ENCODE measurements around the gene IL12RB1.
A peak's percentile ranks its signal among the peaks of the same experiment; 100 is the strongest.

The IL12RB1 gene

GRCh38 chr19:18121166-18121565 lies 34.4 kb upstream of the IL12RB1 start:
- no peak overlapping the region for H3K4me2 ChIP-seq (ENCODE audit: insufficient read depth, low read length)
- no peak overlapping the region for H3K27ac ChIP-seq (ENCODE audit: low read length)
- H3K27me3 ChIP-seq (ENCODE audit: insufficient read depth, low read length, poor library complexity) = no peaks in the 10 kb centered on the region
- TF ChIP-seq CTCF (IDR thresholded peaks at IDR 0.05; ENCODE audit: borderline replicate concordance, extremely low read depth, low read length, poor library complexity, severe bottlenecking) (no peak), EZH2 (IDR thresholded peaks at IDR 0.05; ENCODE audit: borderline replicate concordance, low read depth, low read length, severe bottlenecking) (no peak)
- no peaks in the 10 kb centered on the region for H3K79me2 ChIP-seq (ENCODE audit: insufficient read depth, low read length)
- DNase-seq (no peak), ATAC-seq (ENCODE audit: insufficient read depth, low read depth) (no peak)
- H3K9ac ChIP-seq (ENCODE audit: low read depth, low read length) = no peak overlapping the region
- H3K4me3 ChIP-seq (ENCODE audit: low read depth in 1 of 2, low read length in 2 of 2) = no peak overlapping the region
- H3K36me3 ChIP-seq (ENCODE audit: insufficient read depth, low read length) = no peaks in the 10 kb centered on the region; the same call in 1 of the 2 replicates
- peaks cover 3% of the 10 kb centered on the region; the same call in 1 of the 2 replicates for H4K20me1 ChIP-seq (ENCODE audit: insufficient read depth, low read length)
- no peaks in the 10 kb centered on the region for H3K9me3 ChIP-seq (ENCODE audit: insufficient read depth, low read length, severe bottlenecking)
- H2AFZ ChIP-seq (ENCODE audit: low read depth, low read length) = no peak overlapping the region
- H3K4me1 ChIP-seq (ENCODE audit: insufficient read depth, low read length) = peaks cover 28% of the 10 kb centered on the region

GRCh38 chr19:18120127-18120526 lies 33.4 kb upstream of the IL12RB1 start:
- no peak overlapping the region for H3K9ac ChIP-seq (ENCODE audit: low read depth, low read length)
- no peak overlapping the region for H3K4me3 ChIP-seq (ENCODE audit: low read depth in 1 of 2, low read length in 2 of 2)
- H3K79me2 ChIP-seq (ENCODE audit: insufficient read depth, low read length) = no peaks in the 10 kb centered on the region
- no peaks in the 10 kb centered on the region for H3K27me3 ChIP-seq (ENCODE audit: insufficient read depth, low read length, poor library complexity)
- ATAC-seq (ENCODE audit: insufficient read depth, low read depth) (no peak), DNase-seq (no peak)
- no peaks in the 10 kb centered on the region; the same call in 1 of the 2 replicates for H3K36me3 ChIP-seq (ENCODE audit: insufficient read depth, low read length)
- TF ChIP-seq CTCF (IDR thresholded peaks at IDR 0.05; ENCODE audit: borderline replicate concordance, extremely low read depth, low read length, poor library complexity, severe bottlenecking) = no peak
- no peak for TF ChIP-seq EZH2 (IDR thresholded peaks at IDR 0.05; ENCODE audit: borderline replicate concordance, low read depth, low read length, severe bottlenecking)
- H3K4me2 ChIP-seq (ENCODE audit: insufficient read depth, low read length) = no peak overlapping the region
- peaks cover 28% of the 10 kb centered on the region for H3K4me1 ChIP-seq (ENCODE audit: insufficient read depth, low read length)
- no peaks in the 10 kb centered on the region for H3K9me3 ChIP-seq (ENCODE audit: insufficient read depth, low read length, severe bottlenecking)
- peaks cover 3% of the 10 kb centered on the region; the same call in 1 of the 2 replicates for H4K20me1 ChIP-seq (ENCODE audit: insufficient read depth, low read length)
- no peak overlapping the region for H2AFZ ChIP-seq (ENCODE audit: low read depth, low read length)
- H3K27ac ChIP-seq (ENCODE audit: low read length) = no peak overlapping the region

- Histone ChIP-seq H3K27ac (ENCODE audit: low read length) (no peak overlapping the region), H4K20me1 (ENCODE audit: insufficient read depth, low read length) (peaks cover 3% of the 10 kb centered on the region; the same call in 1 of the 2 replicates)
Measured at GRCh38 chr19:18119717-18120105, 33.0 kb upstream of the IL12RB1 start.

More at GRCh38 chr19:18119717-18120105, 33.0 kb upstream of the IL12RB1 start:
- no peak for DNase-seq
- no peak overlapping the region for H3K9ac ChIP-seq (ENCODE audit: low read depth, low read length)
- no peaks in the 10 kb centered on the region for H3K27me3 ChIP-seq (ENCODE audit: insufficient read depth, low read length, poor library complexity)
- H3K36me3 ChIP-seq (ENCODE audit: insufficient read depth, low read length) = no peaks in the 10 kb centered on the region; the same call in 1 of the 2 replicates
- H3K4me3 ChIP-seq (ENCODE audit: low read depth in 1 of 2, low read length in 2 of 2) = 0 out of 4 replicates have a peak overlapping the region, but pooled peaks of 1 of the 2 experiments have one; percentile 8
- no peak overlapping the region for H2AFZ ChIP-seq (ENCODE audit: low read depth, low read length)
- TF ChIP-seq CTCF (IDR thresholded peaks at IDR 0.05; ENCODE audit: borderline replicate concordance, extremely low read depth, low read length, poor library complexity, severe bottlenecking) = no peak
- TF ChIP-seq EZH2 (IDR thresholded peaks at IDR 0.05; ENCODE audit: borderline replicate concordance, low read depth, low read length, severe bottlenecking) = no peak
- no peak for ATAC-seq (ENCODE audit: insufficient read depth, low read depth)
- H3K79me2 ChIP-seq (ENCODE audit: insufficient read depth, low read length) = no peaks in the 10 kb centered on the region
- H3K4me1 ChIP-seq (ENCODE audit: insufficient read depth, low read length) = peaks cover 28% of the 10 kb centered on the region
- no peaks in the 10 kb centered on the region for H3K9me3 ChIP-seq (ENCODE audit: insufficient read depth, low read length, severe bottlenecking)
- H3K4me2 ChIP-seq (ENCODE audit: insufficient read depth, low read length) = peak overlapping the region; percentile 100
